ENCODE measurements around the gene PAM16. TPM values are rescaled to one million over a fixed set of nuclear protein-coding genes. Genes with fewer than 3 reads are reported as not detected.

The PAM16 gene
- total RNA-seq, 3 donors from 2014 or later: 31.9 to 35.8 (median 32.6) TPM

GRCh38 chr16:4291699-4292098 lies 59.4 kb downstream of the PAM16 start:
- intact Hi-C loops (cut with DNase I, micrococcal nuclease): no loop called here
- no peaks in the 10 kb centered on the region for H3K36me3 ChIP-seq (ENCODE audit: low read depth)
- TF ChIP-seq CTCF (IDR thresholded peaks at IDR 0.05): no peak

More at GRCh38 chr16:4291699-4292098, 59.4 kb downstream of the PAM16 start:
- Histone ChIP-seq H3K9me3 (no peaks in the 10 kb centered on the region), H3K4me1 (ENCODE audit: low read depth) (peaks cover 10% of the 10 kb centered on the region), H3K4me3 (no peak overlapping the region)
- no peak for ATAC-seq
- DNase-seq: no peak

Other genes starting within 250 kb of the PAM16 start
- 10 to 100 TPM; 30.0 to 50.8 (median 41.8) TPM for gene ADCY9, start 234.9 kb downstream of the PAM16 start, total RNA-seq
- 1 to 10 TPM in 1 of 3 donors, under 1 TPM in 2; 0.35 to 1.2 (median 0.41) TPM for gene SRL, start 109.2 kb downstream of the PAM16 start, total RNA-seq
- gene TFAP4, start 78.3 kb downstream of the PAM16 start, total RNA-seq: 10 to 100 TPM in 2 of 3 donors, 1 to 10 TPM in 1; 10.0 to 12.2 (median 12.1) TPM
- 10 to 100 TPM in 1 of 3 donors, 1 to 10 TPM in 2; 1.7 to 21.1 (median 2.9) TPM for gene GLIS2, start 35.3 kb downstream of the PAM16 start, total RNA-seq
- gene VASN, start 20.5 kb upstream of the PAM16 start, total RNA-seq: 1 to 10 TPM in 2 of 3 donors, under 1 TPM in 1; 0.93 to 8.4 (median 5.1) TPM
- gene CORO7, start 65.3 kb upstream of the PAM16 start, total RNA-seq: 10 to 100 TPM; 40.0 to 61.2 (median 49.1) TPM
- gene DNAJA3, start 74.5 kb upstream of the PAM16 start, total RNA-seq: 10 to 100 TPM; 47.0 to 58.3 (median 54.8) TPM
- 10 to 100 TPM; 32.4 to 48.9 (median 38.4) TPM for gene NMRAL1, start 123.3 kb upstream of the PAM16 start, total RNA-seq
- gene HMOX2, start 125.1 kb upstream of the PAM16 start, total RNA-seq: 10 to 100 TPM; 36.0 to 52.7 (median 49.3) TPM
- 10 to 100 TPM; 16.9 to 23.5 (median 19.6) TPM for gene CDIP1, start 187.5 kb upstream of the PAM16 start, total RNA-seq
- gene C16orf96, start 205.0 kb upstream of the PAM16 start, total RNA-seq: not detected

Data from mucosa of descending colon (tissue), 3 donors.